GM21390 (cell line): ENCODE results near the gene SAP25.
"Not testable (repeated sequence)": the region's sequence is repeated elsewhere in the genome, so short reads cannot be mapped to it uniquely, and the experiment has no call there.

ENCODE experiments used
- ATAC-seq: cut with Tn5 transposase; IDR thresholded peaks from one replicate; pipeline ENCODE4 v1.9.1; 2021; ENCODE audit not compliant: unreplicated experiment

The SAP25 gene

DNA sequence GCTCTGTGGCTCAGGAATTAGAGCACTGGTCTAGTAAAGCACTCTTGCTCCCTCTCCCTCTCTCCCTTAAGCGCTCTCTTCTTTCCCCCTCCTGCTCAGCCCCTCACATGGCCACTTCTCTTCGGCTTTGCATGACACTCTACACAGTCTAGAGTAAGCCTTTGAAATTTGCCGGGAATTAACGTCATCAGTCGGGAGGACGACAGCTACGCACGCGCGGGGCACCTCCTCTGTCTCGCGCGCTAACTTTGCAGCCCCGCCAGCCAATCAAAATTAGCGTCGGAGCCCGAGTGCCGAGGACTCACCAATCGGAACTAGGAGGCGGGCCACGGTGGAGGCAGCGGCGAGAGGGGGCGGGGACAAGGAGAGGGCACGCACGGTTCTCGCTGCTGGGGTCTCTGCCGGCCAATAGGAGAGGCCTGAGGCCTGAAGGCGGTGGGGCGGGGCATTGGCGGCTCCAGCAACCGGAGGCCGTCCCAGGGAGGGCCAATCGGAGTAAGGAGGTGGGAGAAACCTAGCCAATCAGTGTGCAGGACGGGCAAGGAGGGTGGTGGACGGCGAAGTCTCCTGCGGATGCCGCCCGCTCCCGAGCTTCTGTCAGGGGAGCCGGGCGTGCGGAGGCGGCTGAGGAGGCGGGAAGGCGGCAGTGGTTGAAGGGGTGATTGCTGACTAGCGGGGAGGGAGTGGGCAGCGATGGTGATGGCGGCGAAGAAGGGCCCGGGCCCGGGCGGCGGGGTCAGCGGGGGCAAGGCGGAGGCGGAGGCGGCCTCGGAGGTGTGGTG is 34.9 kb downstream of the SAP25 start, which contains the start of gene AGFG2:
AGFG2 (plus strand) TSS at position 550 of the 782 bp plus-strand sequence; CDS start at position 694, 144 bp downstream.
- peak; percentile 95 for ATAC-seq

DNA sequence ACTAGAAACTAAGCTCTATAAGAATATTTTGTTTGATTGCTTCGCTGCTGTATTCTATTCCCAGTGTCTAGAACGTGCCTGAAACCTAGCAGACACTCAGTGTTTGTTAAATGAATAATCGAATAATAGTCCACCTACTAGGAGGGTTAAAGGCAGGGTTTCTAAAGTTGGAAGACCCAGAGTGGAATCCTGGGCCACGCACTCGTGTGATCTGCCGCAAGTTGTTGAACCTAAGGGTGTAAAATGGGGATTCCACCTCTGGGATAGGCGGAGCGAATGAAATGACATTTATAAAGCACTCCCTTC is 35.4 kb downstream of the SAP25 start:
- ATAC-seq, result no peak

DNA sequence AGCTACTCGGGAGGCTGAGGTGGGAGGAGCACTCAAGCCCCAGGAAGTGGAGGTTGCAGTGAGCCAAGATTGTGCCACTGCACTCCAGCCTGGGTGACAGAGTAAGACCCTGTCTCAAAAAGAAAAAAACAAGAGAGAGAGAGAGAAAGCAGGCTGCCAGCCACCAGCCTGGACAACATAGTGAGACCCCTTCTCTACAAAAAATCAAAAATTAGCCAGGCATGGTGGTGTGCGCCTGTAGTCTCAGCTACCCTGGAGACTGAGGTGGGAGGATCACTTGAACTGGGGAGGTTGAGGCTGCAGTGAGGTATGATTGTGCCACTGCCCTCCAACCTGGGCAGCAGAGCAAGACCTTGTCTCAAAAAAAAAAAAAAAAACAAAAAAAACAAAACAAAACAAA is 37.0 kb downstream of the SAP25 start:
- not testable (repeated sequence) for ATAC-seq

GRCh38 chr7:100535982-100536381 is 37.7 kb downstream of the SAP25 start:
- ATAC-seq, result not testable (repeated sequence)

DNA sequence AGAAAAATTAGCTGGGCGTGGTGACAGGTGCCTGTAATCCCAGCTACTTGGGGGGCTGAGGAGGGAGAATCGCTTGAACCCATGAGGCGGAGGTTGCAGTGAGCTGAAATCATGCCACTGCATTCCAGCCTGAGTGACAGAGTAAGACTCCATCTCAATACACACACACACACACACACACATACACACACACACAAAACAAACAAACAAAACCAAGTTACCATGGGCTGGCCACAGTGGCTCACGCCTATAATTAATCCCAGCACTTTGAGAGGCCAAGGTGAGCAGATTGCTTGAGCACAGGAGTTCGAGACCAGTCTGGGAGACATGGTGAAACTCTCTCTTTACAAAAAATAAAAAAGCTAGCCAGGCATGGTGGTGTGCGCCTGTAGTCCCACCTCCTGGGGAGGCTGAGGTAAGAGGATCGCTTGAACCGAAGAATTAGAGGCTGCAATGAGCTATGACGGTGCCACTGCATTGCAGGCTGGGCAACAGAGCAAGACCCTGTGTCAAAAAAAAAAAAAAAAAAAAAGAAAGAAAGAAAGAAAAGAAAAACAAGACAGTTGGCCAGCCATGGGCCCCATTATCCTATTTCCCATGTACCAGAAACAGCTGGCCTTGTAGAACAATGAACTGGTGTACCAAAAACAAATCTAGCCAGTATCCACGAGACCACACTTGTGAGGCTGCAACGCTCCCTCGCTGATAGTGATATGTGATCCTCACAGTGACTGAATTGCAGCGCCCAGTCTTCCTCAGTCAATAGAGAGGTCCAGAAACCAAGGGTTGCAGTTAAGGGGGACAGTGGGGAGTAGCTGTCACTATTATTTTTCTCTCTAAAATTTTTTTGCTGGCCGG is 41.3 kb downstream of the SAP25 start:
- ATAC-seq, result no peak

DNA sequence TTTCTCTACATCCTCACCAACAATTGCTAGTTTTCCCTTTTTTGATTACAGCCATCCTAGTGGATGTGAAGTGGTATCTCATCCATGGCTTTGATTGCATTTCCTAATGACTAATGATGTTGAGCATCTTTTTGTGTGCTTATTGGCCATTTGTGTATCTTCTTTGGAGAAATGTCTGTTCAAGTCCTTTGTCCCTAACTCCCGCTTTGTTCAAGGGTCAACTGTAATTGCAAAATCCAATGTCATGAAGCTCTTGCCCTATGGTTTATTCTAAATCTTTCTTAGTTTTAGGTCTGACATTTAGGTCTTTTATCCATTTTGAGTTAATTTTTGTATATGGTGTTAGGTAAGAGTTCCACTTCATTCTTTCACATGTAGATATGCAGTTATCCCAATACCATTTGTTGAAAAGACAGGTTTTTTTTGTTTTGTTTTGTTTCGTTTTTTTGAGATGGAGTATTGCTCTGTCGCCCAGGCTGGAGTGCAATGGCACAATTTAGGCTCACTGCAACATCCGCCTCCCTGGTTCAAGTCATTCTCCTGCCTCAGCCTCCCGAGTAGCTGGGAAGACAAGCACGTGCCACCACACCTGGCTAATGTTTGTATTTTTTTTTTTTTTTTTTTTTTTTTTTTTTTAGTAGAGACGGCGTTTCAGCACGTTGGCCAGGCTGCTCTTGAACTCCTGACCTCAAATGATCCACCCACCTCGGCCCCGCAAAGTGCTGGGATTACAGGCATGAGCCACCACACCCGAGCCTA is 45.4 kb downstream of the SAP25 start:
- not testable (repeated sequence) for ATAC-seq

DNA sequence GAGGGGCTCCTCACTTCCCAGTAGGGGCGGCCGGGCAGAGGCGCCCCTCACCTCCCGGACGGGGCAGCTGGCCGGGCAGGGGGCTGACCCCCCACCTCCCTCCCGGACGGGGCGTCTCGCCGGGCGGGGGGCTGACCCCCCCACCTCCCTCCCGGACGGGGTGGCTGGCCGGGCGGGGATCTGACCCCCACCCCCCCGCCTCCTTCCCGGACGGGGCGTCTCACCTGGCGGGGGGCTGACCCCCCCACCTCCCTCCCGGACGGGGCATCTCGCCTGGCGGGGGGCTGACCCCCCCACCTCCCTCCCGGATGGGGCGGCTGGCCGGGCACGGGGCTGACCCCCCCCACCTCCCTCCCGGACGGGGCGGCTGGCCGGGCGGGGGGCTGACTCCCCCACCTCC is 50.5 kb downstream of the SAP25 start:
- not testable (repeated sequence) for ATAC-seq
